Head of caudate nucleus (tissue), 42 donors: ENCODE results near the gene INO80D.
"Not testable (repeated sequence)": the region's sequence is repeated elsewhere in the genome, so short reads cannot be mapped to it uniquely, and the experiment has no call there.

Experiments used
- DNase-seq, 42 donors: peaks; one replicate each; pipeline versions ENCODE4 v3.0.0 to v3.0.0-alpha.2; 2020 to 2021; ENCODE audit warnings: mixed read lengths in 7 of 42
- intact Hi-C: fragments of 100-400 bp; cut with DNase I; formaldehyde crosslinking; loops from one replicate; pipeline ENCODE4 v1.15.0; 2022

The INO80D gene

GRCh38 chr2:206049392-206049791 is 36.6 kb downstream of the INO80D start:
- no peak for DNase-seq
- intact Hi-C loops, result no loop called here

DNA sequence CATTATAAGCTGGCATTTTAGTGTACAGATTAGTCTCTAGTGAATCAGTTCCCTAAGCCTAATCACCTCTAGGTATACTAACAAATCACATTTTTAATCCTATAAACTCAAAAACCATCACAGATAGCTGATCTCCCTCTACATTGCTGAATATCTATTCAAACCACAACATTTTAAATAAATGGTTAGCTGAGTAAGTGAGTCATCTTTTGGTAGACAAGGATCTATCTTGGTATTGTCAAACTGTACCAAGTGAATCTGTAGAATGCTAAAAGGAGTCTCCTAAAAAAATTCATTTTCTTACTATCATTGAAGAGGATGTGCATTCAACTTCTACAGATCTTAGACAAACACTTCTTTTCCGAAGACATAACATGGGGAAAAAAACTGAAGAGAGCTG is 40.7 kb downstream of the INO80D start:
- no peak for DNase-seq
- intact Hi-C loops, result no loop called here

DNA sequence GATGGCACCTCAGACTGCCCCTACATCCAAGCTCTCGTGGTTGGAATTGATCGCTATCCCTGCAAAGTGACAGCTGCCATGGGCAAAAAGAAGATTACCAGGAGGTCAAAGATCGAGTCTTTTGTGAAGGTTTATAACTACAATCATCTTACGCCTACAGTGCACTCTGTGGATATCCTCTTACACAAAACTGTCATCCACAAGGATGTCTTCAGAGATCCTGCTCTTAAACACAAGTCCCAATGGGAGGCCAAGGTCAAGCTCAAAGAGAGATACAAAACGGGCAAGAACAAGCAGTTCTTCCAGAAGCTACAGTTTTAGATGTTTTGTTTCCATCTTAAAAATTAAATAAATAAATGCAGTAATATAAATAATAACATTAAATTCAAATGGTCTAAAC is 45.4 kb downstream of the INO80D start:
- DNase-seq, result no peak
- intact Hi-C loops, result no loop called here

DNA sequence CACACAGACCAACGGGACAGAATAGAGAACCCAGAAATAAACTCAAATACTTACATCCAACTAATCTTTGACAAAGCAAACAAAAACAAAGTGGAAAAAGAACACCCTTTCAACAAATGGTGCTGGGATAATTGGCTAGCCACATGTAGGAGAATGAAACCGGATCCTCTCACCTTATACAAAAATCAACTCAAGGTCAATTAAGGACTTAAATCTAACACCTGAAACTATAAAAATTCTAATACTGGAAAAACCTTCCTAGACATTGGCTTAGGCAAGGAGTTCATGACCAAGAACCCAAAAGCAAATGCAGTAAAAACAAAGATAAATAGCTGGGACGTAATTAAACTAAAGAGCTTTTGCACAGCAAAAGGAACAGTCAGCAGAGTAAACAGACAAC is 50.6 kb downstream of the INO80D start:
- intact Hi-C loops, DNase-seq: not testable (repeated sequence)

DNA sequence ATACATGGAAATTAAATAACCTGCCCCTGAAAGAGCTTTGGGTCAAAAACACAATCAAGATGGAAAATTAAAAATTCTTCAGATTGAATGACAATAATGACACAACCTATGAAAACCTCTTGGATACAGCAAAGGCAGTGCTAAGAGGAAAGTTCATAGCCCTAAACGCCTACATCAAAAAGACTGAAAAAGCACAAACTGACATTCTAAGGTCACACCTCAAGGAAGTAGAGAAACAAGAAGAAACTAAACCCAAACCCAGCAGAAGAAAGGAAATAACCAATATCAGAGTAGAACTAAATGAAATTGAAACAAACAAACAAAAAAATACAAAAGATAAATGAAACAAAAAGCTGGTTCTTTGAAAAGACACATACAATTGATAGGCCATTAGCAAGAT is 52.5 kb downstream of the INO80D start:
- intact Hi-C loops, DNase-seq: not testable (repeated sequence)

DNA sequence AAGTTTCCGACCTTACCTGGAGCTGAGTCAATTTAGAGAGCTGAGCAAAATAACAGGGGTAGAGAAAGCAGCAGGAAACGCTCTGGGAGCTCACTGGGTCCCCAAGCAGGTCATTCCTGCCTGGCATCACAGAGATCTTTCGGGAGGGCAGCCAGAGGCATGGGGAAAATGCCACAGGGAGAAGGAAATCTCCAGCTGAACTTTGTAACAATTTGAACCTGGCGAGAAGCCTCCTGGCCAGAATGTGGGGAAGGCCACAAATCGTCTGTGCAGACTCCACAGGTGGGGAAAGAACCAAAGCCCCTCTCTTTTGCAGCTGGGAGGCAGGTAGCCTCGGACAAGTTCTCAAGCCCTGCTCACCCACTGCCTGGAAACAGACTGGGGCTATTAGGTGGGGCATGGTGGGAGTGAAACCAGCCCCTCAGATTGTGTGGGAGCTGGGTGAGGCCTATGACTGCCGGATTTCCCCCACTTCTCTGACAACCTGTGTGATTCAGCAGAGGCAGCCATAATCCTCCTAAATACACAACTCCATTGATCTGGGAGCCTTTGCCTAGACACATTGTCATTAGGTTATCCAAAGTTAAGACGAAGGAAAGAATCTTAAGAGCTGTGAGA is 53.9 kb downstream of the INO80D start:
- DNase-seq, result no peak
- intact Hi-C loops, result no loop called here

DNA sequence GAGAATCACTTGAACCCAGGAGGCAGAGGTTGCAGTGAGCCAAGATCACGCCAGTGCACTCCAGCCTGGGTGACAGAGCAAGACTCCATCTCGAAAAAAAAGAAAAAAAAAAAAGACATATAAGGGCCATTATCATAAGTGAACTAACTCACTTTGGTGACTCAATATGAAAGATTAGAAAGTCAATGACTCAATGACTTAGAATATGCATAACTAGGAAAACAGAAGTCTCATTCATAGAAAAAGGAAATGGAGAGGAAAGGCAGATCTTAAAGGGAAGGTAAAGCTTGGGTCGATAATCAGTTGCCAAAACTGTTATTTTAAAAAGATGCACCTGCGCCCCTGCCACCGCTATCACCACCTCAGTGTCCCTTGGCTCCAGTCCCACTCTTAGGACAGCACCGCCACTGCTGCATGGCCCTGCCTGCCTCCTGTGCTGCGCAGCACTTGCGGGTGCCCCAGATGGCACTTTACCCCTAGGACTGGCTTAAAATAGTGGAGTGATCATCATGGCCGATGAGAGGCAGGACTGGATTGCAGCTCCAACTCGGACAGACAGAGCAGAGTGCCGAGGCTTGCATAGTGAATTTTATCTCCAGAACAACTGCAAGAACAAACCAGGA is 54.7 kb downstream of the INO80D start:
- no peak for DNase-seq
- intact Hi-C loops, result no loop called here

- DNase-seq, result peak in 14 of 42 donors; percentile 5 to 48 (median 23)
- intact Hi-C loops, result no loop called here
Measured at GRCh38 chr2:206028101-206028500, 57.9 kb downstream of the INO80D start.

- intact Hi-C loops, result no loop called here
- DNase-seq, result peak in 3 of 42 donors; percentile 18 to 45 (median 23)
Measured at GRCh38 chr2:206023183-206023582, 62.8 kb downstream of the INO80D start.

DNA sequence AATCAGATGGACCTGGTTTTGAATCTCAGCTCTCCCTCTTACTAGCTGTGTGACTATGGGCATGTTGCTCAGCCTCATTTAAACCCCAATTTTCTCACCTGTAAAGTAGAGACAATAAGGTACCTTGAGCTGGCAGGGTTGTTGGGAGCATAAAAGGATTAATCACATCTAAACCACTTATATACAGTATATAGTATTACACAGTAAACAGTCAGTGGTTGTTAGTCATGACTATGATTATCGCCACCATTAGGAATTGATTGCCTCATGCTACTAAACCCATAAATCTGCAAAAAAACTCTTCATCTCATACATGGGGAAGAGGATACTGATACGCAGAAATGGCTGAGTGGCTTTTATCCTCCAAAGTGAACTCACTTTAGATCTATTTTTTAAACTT is 65.8 kb downstream of the INO80D start:
- intact Hi-C loops, result no loop called here

DNA sequence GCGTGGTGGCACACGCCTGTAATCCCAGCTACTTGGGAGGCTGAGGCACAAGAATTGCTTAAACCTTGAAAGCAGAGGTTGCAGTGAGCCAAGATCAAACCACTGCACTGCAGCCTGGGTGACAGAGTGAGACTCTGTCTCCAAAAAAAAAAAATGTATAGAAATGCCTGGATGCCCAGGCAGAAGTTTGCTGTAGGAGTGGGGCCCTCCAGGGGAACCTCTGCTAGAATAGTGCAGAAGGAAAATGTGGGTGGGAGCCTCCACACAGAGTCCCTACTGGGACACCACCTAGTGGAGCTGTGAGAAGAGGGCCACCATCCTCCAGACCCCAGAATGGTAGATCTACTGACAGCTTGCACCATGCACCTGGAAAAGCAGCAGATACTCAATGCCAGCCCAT is 70.2 kb downstream of the INO80D start:
- intact Hi-C loops, DNase-seq: not testable (repeated sequence)

More for the DNA sequence above, 65.8 kb downstream of the INO80D start:
- no peak for DNase-seq

DNA sequence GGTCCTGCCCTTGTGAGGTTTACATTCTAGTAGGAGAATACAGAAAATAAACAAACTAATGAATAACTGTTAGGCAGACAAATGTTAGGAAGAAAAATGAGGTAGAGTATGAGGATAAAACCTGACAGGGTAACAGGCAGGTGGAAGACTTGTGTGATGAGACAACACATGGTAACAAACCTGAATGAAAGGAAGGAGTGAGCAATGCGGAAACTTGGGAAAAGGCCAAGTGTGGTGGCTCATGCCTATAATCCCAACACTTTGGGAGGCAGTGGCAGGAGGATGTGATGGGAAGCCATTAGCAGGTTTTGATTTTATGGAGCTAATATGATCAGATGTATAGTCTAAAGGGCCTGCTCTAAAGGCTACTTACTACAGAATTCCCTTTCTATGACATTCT is 74.2 kb downstream of the INO80D start:
- intact Hi-C loops, result no loop called here
- DNase-seq, result no peak

DNA sequence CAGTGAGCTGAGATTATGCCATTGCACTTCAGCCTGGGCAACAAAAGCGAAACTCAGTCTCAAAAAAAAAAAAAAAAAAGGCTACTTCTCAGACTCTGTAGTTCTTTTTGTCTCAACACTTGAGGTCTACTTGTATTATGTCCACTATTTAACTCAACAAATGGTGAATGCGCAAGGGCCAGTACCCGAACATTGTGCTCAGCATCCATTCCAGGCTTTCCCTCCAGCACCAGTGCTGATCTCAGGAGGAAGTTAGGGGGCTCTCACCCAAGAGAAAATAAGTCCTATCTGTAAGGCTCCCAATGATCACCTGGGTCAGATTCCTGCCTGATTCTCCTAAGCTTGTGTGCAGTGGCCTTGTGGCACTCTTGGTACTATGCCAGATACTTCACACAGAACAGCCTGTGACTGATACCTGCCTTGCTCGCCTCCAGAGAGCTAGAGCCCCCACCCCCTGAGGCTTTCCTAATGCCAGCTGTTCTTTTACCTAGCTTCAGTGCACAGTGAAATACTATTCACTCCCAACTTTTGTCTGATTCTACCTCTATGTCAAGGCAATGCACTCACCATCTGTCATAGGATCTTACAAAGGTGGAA is 74.9 kb downstream of the INO80D start:
- intact Hi-C loops, result no loop called here
- no peak for DNase-seq

GRCh38 chr2:206004004-206004693 is 81.8 kb downstream of the INO80D start:
- DNase-seq, result no peak
- intact Hi-C loops, result no loop called here

GRCh38 chr2:206002440-206002839 is 83.5 kb downstream of the INO80D start:
- no peak for DNase-seq

DNA sequence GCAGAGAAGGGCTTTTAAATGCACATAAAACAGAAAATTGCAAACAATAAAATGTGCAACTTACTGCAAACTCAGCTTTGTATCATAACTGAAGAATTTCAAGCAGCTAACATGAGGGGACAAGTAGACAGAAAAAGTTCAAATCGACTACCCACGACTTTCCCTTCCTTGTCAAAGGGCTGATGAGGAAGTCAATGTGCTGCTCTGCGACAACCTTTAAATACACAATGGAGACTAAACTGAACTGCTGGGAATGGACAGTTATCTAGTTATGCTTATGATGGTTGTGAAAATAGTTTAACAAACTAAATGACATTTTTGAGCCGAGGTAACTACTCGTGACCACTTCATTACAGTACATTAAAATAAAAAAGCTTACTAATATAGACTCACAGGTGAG is 84.1 kb downstream of the INO80D start:
- intact Hi-C loops, result no loop called here

More at GRCh38 chr2:206002440-206002839, 83.5 kb downstream of the INO80D start:
- intact Hi-C loops, result no loop called here

DNA sequence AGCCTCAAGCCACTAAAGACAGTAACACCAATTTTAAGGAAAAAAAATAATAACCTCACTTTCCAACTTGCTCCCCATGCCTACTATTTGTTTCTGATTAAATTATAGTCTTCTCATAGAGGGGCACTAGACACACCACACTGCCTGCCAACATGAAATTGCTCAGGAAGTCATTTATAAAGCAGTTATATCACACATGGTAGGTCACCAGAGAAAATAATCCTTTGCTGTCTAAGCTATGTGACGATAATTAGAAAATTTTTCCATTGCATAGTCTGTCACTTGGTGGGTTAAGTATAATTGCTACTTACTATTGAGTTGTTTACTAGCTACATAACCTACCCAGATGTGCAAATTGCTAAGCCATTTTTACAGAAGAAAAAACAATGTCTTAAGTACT is 85.2 kb downstream of the INO80D start:
- intact Hi-C loops, result no loop called here
- no peak for DNase-seq

More for the DNA sequence above, 84.1 kb downstream of the INO80D start:
- DNase-seq, result no peak

DNA sequence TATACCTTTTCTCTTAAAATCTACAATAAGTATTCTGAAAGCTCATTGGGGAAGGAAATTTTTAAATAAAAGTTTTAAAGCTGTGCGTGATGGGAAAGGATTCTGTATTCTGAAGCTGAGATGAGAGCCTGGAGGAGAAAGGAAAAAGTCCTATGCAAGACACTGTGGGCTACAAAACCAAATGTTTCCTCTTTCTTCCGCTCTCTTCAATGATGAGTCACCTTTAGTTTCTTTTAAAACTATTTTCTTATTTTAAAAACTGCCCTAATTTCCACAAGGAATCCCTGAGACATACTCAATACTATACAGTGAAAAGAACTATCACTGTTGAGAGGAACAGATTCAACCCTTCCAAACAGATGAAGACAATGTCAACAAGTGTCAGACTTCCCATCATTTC is 87.4 kb downstream of the INO80D start:
- intact Hi-C loops, result no loop called here
- DNase-seq, result no peak

DNA sequence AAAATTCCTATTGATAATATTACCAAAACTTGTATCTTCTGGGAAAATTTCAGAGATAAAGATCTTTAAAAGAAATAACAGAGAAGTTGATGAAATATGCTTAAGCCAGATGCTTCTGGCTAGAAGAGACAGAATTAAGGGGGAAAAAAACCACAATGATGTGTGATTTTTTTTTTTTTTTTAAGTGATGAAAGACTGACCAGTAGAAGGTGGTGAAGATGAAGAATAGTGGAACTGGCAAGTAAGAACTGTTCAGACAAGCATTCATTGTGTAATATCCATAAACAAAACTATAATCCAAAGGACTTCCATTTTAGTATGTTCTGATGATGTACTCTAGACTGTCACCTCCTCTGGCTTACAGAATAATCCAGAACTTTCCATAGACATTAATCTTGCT is 89.8 kb downstream of the INO80D start:
- intact Hi-C loops, result no loop called here
- DNase-seq, result no peak

- intact Hi-C loops, result no loop called here
- DNase-seq, result no peak
Measured at GRCh38 chr2:205995260-205995659, 90.7 kb downstream of the INO80D start.
